Activated naive CD4-positive, alpha-beta T cell treated with anti-CD3 and anti-CD28 coated beads for 36 hours (primary cell): Measurements from ENCODE around the gene SAE1. TPM values are rescaled to one million over a fixed set of nuclear protein-coding genes. Genes with fewer than 3 reads are reported as not detected.

Experiments used
- CTCF ChIA-PET: fragments of 350-600 bp; sonication (Branson Sonifier 250); formaldehyde crosslinking; loops from one replicate; lab custom pipeline; 2021; ENCODE audit warnings: antibody characterized with exemption; lab: Charles Lee
- DNase-seq: peaks from one replicate; pipeline ENCODE4 v3.0.0-alpha.2; 2020
- H3K27ac Mint-ChIP-seq: one replicate; pipeline ENCODE4 v1.8.0; 2021; ENCODE audit warnings: mild to moderate bottlenecking, mixed read lengths
- H3K27me3 Mint-ChIP-seq: one replicate; pipeline ENCODE4 v1.8.0; 2021; ENCODE audit warnings: low read depth, mixed read lengths
- H3K36me3 Mint-ChIP-seq: one replicate; pipeline ENCODE4 v1.8.0; 2021; ENCODE audit warnings: low read depth, mixed read lengths
- H3K4me1 Mint-ChIP-seq: one replicate; pipeline ENCODE4 v1.8.0; 2021; ENCODE audit warnings: low read depth, mixed read lengths
- H3K4me3 Mint-ChIP-seq: one replicate; pipeline ENCODE4 v1.8.0; 2021; ENCODE audit warnings: mild to moderate bottlenecking, moderate library complexity, mixed read lengths
- H3K9me3 Mint-ChIP-seq: one replicate; pipeline ENCODE4 v1.8.0; 2021; ENCODE audit warnings: mixed read lengths
- intact Hi-C: fragments of 100-400 bp; cut with micrococcal nuclease; formaldehyde crosslinking; loops from one replicate; pipeline ENCODE4 v1.15.1; 2023
- total RNA-seq, 2 experiments: library from RNA; stranded (reverse); gene quantifications; one replicate each; pipeline ENCODE4 v1.2.3, GENCODE V29; 2021

SAE1 gene
- total RNA-seq, result 100 to 1,000 TPM; 160 to 161 TPM

DNA sequence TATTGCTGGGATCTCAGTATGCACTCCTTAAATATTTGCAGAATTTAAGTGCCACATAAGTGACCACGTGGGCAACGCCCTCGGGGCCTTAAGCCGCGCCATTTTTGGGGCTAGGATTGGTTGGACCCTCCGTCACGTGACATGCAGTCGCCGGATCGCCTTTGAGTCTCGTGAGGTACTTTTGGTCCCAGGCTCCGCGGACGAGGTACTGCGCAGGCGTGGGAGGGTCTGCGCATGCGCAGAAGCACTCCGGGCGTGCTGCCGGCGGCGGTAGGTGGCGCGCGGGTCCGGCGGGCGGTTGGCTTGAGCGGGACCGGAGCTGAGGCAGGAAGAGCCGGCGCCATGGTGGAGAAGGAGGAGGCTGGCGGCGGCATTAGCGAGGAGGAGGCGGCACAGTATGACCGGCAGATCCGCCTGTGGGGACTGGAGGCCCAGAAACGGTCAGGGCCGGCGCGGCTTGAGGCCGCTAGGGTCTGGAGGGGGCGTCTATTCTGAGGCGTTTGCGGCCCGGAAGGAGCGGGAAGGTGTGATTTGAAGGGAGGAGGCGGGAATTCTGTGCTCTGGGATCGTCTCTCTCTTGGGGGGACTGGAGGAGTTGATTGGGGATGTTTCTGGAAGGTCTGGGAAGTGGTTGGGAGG is at the start of gene SAE1:
TSS of gene SAE1 (plus strand) at position 247 of the 639 bp plus-strand sequence. CDS start at position 343, 96 bp downstream.
- peak within 1 kb of the TSS; percentile 99 for H3K4me3 Mint-ChIP-seq
- H3K4me1 Mint-ChIP-seq, result peaks cover 41% of the 10 kb centered on the region
- H3K27ac Mint-ChIP-seq, result peak within 1 kb of the TSS; percentile 99
- peaks cover 3% of the 10 kb centered on the region for H3K9me3 Mint-ChIP-seq
- CTCF ChIA-PET, result interaction anchor here (0.6 to 3.5 kb wide), 17 partner anchors 13 to 756 kb away, joined by 3 to 30 read pairs (median 7); partner anchors contain the start of genes SULT2A1 and ZC3H4
- no peaks in the 10 kb centered on the region for H3K27me3 Mint-ChIP-seq
- intact Hi-C loops, result loop anchor here (1.0 to 5.0 kb wide), 5 partner anchors 18 to 114 kb away; partner anchors contain the start of gene ZC3H4
- DNase-seq, result peak; percentile 95
- peaks cover 42% of the 10 kb centered on the region for H3K36me3 Mint-ChIP-seq

DNA sequence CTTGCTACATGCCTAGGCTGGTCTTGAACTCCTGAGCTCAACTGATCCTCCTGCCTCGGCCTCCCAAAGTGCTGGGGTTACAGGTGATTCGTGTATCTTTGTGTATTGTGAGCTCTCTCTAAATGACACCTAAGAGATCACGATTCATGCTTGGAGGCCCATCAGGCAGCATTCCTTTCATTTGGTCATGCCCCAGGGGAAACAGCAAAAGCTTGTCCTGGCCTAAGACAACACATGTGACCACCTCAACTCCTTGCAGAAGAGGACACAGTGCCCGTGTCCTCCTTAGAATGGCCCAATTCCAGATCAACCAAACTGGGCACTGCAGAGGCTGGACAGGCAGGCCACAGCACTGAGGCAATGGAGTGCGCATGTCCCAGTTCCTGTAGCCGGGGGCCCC is 49.5 kb upstream of the SAE1 start:
- Mint-ChIP-seq H3K4me1 (no peaks in the 10 kb centered on the region), H3K9me3 (no peaks in the 10 kb centered on the region), H3K27me3 (no peaks in the 10 kb centered on the region), H3K27ac (peak overlapping the region; percentile 66), H3K4me3 (no peak overlapping the region), H3K36me3 (peaks cover 34% of the 10 kb centered on the region)
- no peak for DNase-seq
- CTCF ChIA-PET, result interaction anchor here (0.7 to 3.4 kb wide), 10 partner anchors 23 to 194 kb away, joined by 3 to 25 read pairs (median 3); partner anchors contain the start of genes SAE1 and ZC3H4
- intact Hi-C loops, result no loop called here

GRCh38 chr19:47082493-47082892 is 48.1 kb upstream of the SAE1 start:
- CTCF ChIA-PET, result no interaction called here
- Mint-ChIP-seq H3K9me3 (no peaks in the 10 kb centered on the region), H3K27me3 (no peaks in the 10 kb centered on the region), H3K36me3 (peaks cover 35% of the 10 kb centered on the region), H3K27ac (no peak overlapping the region), H3K4me1 (no peaks in the 10 kb centered on the region), H3K4me3 (no peak overlapping the region)
- intact Hi-C loops, result no loop called here
- DNase-seq, result no peak

- CTCF ChIA-PET, result interaction anchor here (1.4 kb wide), 1 partner anchor 40 kb away, joined by 3 read pairs; no protein-coding TSS in a partner anchor
- Mint-ChIP-seq H3K36me3 (peaks cover 37% of the 10 kb centered on the region), H3K9me3 (no peaks in the 10 kb centered on the region), H3K4me3 (no peak overlapping the region), H3K27me3 (no peaks in the 10 kb centered on the region), H3K4me1 (no peaks in the 10 kb centered on the region), H3K27ac (no peak overlapping the region)
- intact Hi-C loops, result no loop called here
- DNase-seq, result no peak
These were observed 45.7 kb upstream of the SAE1 start for GRCh38 chr19:47084879-47085439.

GRCh38 chr19:47086280-47086679 is 44.4 kb upstream of the SAE1 start:
- Mint-ChIP-seq H3K27me3 (no peaks in the 10 kb centered on the region), H3K9me3 (no peaks in the 10 kb centered on the region), H3K4me3 (no peak overlapping the region), H3K36me3 (peaks cover 43% of the 10 kb centered on the region), H3K4me1 (peaks cover 1% of the 10 kb centered on the region), H3K27ac (no peak overlapping the region)
- intact Hi-C loops, result no loop called here
- CTCF ChIA-PET, result no interaction called here
- no peak for DNase-seq

GRCh38 chr19:47089767-47090350 is 40.8 kb upstream of the SAE1 start:
- intact Hi-C loops, result loop anchor here (5.0 kb wide), 1 partner anchor 97 kb away; no protein-coding TSS in a partner anchor
- DNase-seq, result no peak
- CTCF ChIA-PET, result no interaction called here
- H3K4me3 Mint-ChIP-seq, result no peak overlapping the region
- H3K9me3 Mint-ChIP-seq, result no peaks in the 10 kb centered on the region
- H3K27me3 Mint-ChIP-seq, result no peaks in the 10 kb centered on the region
- peaks cover 51% of the 10 kb centered on the region for H3K36me3 Mint-ChIP-seq
- no peak overlapping the region for H3K27ac Mint-ChIP-seq
- peaks cover 22% of the 10 kb centered on the region for H3K4me1 Mint-ChIP-seq

- Mint-ChIP-seq H3K27me3 (no peaks in the 10 kb centered on the region), H3K36me3 (peaks cover 34% of the 10 kb centered on the region), H3K4me3 (no peak overlapping the region), H3K9me3 (no peaks in the 10 kb centered on the region), H3K4me1 (peaks cover 46% of the 10 kb centered on the region), H3K27ac (peak overlapping the region; percentile 94)
- intact Hi-C loops, result loop anchor here (5.0 kb wide), 1 partner anchor 94 kb away; no protein-coding TSS in a partner anchor
- CTCF ChIA-PET, result interaction anchor here (0.6 to 2.0 kb wide), 4 partner anchors 13 to 151 kb away, joined by 3 to 5 read pairs (median 4); no protein-coding TSS in a partner anchor
- no peak for DNase-seq
These were observed 37.4 kb upstream of the SAE1 start for GRCh38 chr19:47093254-47093653.

DNA sequence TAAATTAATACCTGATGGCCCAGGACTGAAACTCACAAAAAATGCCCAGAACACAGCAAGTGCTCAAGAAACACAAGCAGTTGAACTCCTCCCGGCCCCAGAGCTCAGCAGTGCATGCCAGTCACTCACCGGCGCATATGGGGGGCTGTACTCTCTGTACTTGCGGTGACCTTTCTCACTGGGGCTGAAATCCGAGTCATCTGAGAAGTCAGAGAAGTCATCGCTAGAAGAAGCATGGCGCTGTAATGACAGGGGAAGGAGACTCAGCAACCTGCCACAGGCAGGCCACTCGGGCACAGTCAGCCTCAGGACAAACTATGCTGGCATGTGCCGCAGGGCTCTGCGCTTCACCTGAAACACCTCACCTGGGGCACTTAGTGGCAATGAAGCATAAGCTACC is 36.8 kb upstream of the SAE1 start:
- intact Hi-C loops, result loop anchor here (1.0 to 5.0 kb wide), 2 partner anchors 19 to 93 kb away; partner anchors contain the start of gene ZC3H4
- H3K27ac Mint-ChIP-seq, result peak overlapping the region; percentile 94
- H3K36me3 Mint-ChIP-seq, result peaks cover 34% of the 10 kb centered on the region
- H3K9me3 Mint-ChIP-seq, result no peaks in the 10 kb centered on the region
- peak; percentile 53 for DNase-seq
- CTCF ChIA-PET, result interaction anchor here (0.6 to 2.0 kb wide), 5 partner anchors 13 to 1995 kb away, joined by 3 to 5 read pairs (median 4); no protein-coding TSS in a partner anchor
- peak overlapping the region; percentile 36 for H3K4me3 Mint-ChIP-seq
- no peaks in the 10 kb centered on the region for H3K27me3 Mint-ChIP-seq
- H3K4me1 Mint-ChIP-seq, result peaks cover 50% of the 10 kb centered on the region

GRCh38 chr19:47094557-47095475 is 35.8 kb upstream of the SAE1 start:
- no peaks in the 10 kb centered on the region for H3K9me3 Mint-ChIP-seq
- peak overlapping the region; percentile 94 for H3K27ac Mint-ChIP-seq
- H3K27me3 Mint-ChIP-seq, result no peaks in the 10 kb centered on the region
- CTCF ChIA-PET, result interaction anchor here (0.6 to 2.0 kb wide), 9 partner anchors 12 to 250 kb away, joined by 3 to 5 read pairs (median 4); no protein-coding TSS in a partner anchor
- peaks cover 31% of the 10 kb centered on the region for H3K36me3 Mint-ChIP-seq
- peaks cover 53% of the 10 kb centered on the region for H3K4me1 Mint-ChIP-seq
- DNase-seq, result peak; percentile 81
- intact Hi-C loops, result loop anchor here (1.0 to 5.0 kb wide), 2 partner anchors 18 to 92 kb away; partner anchors contain the start of gene ZC3H4
- H3K4me3 Mint-ChIP-seq, result peak overlapping the region; percentile 41

GRCh38 chr19:47095476-47096099 is 35.0 kb upstream of the SAE1 start:
- H3K4me1 Mint-ChIP-seq, result peaks cover 56% of the 10 kb centered on the region
- peaks cover 27% of the 10 kb centered on the region for H3K36me3 Mint-ChIP-seq
- no peak for DNase-seq
- no peaks in the 10 kb centered on the region for H3K27me3 Mint-ChIP-seq
- intact Hi-C loops, result no loop called here
- CTCF ChIA-PET, result interaction anchor here (0.6 to 2.0 kb wide), 6 partner anchors 12 to 249 kb away, joined by 3 to 5 read pairs (median 4); no protein-coding TSS in a partner anchor
- H3K4me3 Mint-ChIP-seq, result peak overlapping the region; percentile 20
- no peaks in the 10 kb centered on the region for H3K9me3 Mint-ChIP-seq
- H3K27ac Mint-ChIP-seq, result peak overlapping the region; percentile 94
